Adipose tissue (tissue), 3 donors: ENCODE results near the gene FAM107B. TPM values are rescaled to one million over a fixed set of nuclear protein-coding genes. Genes with fewer than 3 reads are reported as not detected.

Experiments used
- H3K27ac ChIP-seq: one replicate; pipeline ENCODE4 v1.5.1; 2013; ENCODE audit warnings: low read depth, low read length
- WGBS, 3 donors: extraction: QIAGEN DNeasy Blood & Tissue Kit; methylation state at CpG; one replicate each; pipeline ENCODE4 v1.1.7; 2013; 5-methylcytosine and 5-hydroxymethylcytosine counted together
- polyA plus RNA-seq, 3 donors: library from polyadenylated mRNA; stranded (reverse); fragments of 200-250 nt; gene quantifications; one replicate each; pipeline ENCODE4 v1.2.3, GENCODE V29; 2013
- donor health status: healthy with polysubstance abuse.
- donor health status: Bipolar disorder and iron deficiency.
- donor health status: healthy.

Gene FAM107B
- polyA plus RNA-seq, 3 donors, result 31.3 to 45.9 (median 37.6) TPM

- WGBS, 3 donors, result 67 to 88% (median 81%) methylated on average over 9 of the region's 9 CpGs
These were observed 292.9 kb downstream of the FAM107B start for GRCh38 chr10:14481752-14482151.

GRCh38 chr10:14481014-14481413, 293.7 kb downstream of the FAM107B start:
- H3K27ac ChIP-seq, result no peak overlapping the region
- WGBS, 3 donors, result 85 to 87% (median 86%) methylated on average over 4 of the region's 4 CpGs

More at GRCh38 chr10:14481752-14482151, 292.9 kb downstream of the FAM107B start:
- no peak overlapping the region for H3K27ac ChIP-seq

- WGBS, 3 donors, result 22 to 33% (median 26%) methylated on average over 3 of the region's 3 CpGs
- no peak overlapping the region for H3K27ac ChIP-seq
These were observed 296.1 kb downstream of the FAM107B start for GRCh38 chr10:14478604-14479003.

GRCh38 chr10:14478201-14478600, 296.5 kb downstream of the FAM107B start:
- 41 to 63% (median 59%) methylated on average over 7 of the region's 7 CpGs for WGBS, 3 donors
- H3K27ac ChIP-seq, result no peak overlapping the region

- WGBS, 3 donors, result 68 to 79% (median 75%) methylated on average over 4 of the region's 4 CpGs
- H3K27ac ChIP-seq, result no peak overlapping the region
These were observed 297.3 kb downstream of the FAM107B start for GRCh38 chr10:14477408-14477710.

GRCh38 chr10:14476641-14477407, 297.9 kb downstream of the FAM107B start:
- no peak overlapping the region for H3K27ac ChIP-seq
- WGBS, 3 donors, result 81 to 95% (median 85%) methylated on average over 9 of the region's 9 CpGs

GRCh38 chr10:14476006-14476405, 298.7 kb downstream of the FAM107B start:
- H3K27ac ChIP-seq, result no peak overlapping the region
- 75 to 96% (median 84%) methylated on average over 5 of the region's 5 CpGs for WGBS, 3 donors

- WGBS, 3 donors, result 63 to 80% (median 73%) methylated on average over 3 of the region's 3 CpGs
- H3K27ac ChIP-seq, result no peak overlapping the region
These were observed 300.0 kb downstream of the FAM107B start for GRCh38 chr10:14474656-14475055.

GRCh38 chr10:14470920-14471319, 303.8 kb downstream of the FAM107B start:
- 48 to 95% (median 95%) methylated on average over 6 of the region's 6 CpGs for WGBS, 3 donors
- no peak overlapping the region for H3K27ac ChIP-seq

- no peak overlapping the region for H3K27ac ChIP-seq
- WGBS, 3 donors, result 60 to 78% (median 67%) methylated on average over 3 of the region's 3 CpGs
These were observed 306.0 kb downstream of the FAM107B start for GRCh38 chr10:14468726-14469125.

Other genes with a start within 250 kb of the FAM107B start
- gene CDNF, start 63.1 kb upstream of the FAM107B start, polyA plus RNA-seq, result 1 to 10 TPM; 1.0 to 2.9 (median 2.1) TPM
- 10 to 100 TPM in 1 of 3 donors, 1 to 10 TPM in 2; 5.3 to 11.1 (median 7.6) TPM for gene HSPA14, start 63.4 kb upstream of the FAM107B start, polyA plus RNA-seq
- 1 to 10 TPM; 2.5 to 5.8 (median 4.2) TPM for gene MSANTD7, start 63.4 kb upstream of the FAM107B start, polyA plus RNA-seq
- 1 to 10 TPM; 1.6 to 4.5 (median 4.5) TPM for gene SUV39H2, start 104.0 kb upstream of the FAM107B start, polyA plus RNA-seq
- 1 to 10 TPM; 2.2 to 3.0 (median 2.7) TPM for gene DCLRE1C, start 179.2 kb upstream of the FAM107B start, polyA plus RNA-seq
- gene MEIG1, start 184.5 kb upstream of the FAM107B start, polyA plus RNA-seq, result not detected